Umbilical cord (tissue), 2 donors: ENCODE results near the gene SLC17A6. TPM values are rescaled to one million over a fixed set of nuclear protein-coding genes. Genes with fewer than 3 reads are reported as not detected.

ENCODE experiments used
- DNase-seq: peaks from one replicate; pipeline ENCODE4 v3.0.0-alpha.2; 2015; ENCODE audit warnings: low spot score
- total RNA-seq: library from RNA; depleted of rRNA; stranded (reverse); fragments of >200 nt; gene quantifications from one replicate; pipeline ENCODE4 v1.2.3, GENCODE V29; 2014; ENCODE audit warnings: low replicate concordance; ENCODE audit not compliant: insufficient read depth

The SLC17A6 gene
- 7.0 TPM for total RNA-seq

- DNase-seq, result peak; percentile 46
Observed at GRCh38 chr11:22337596-22338485, at the start of gene SLC17A6. SLC17A6 (plus strand) TSS chr11:22338381; CDS start chr11:22338534, 153 bp downstream.

- no peak for DNase-seq
Observed at GRCh38 chr11:22302368-22302767, 35.8 kb upstream of the SLC17A6 start.

GRCh38 chr11:22304337-22304961 is 33.7 kb upstream of the SLC17A6 start:
- DNase-seq, result peak; percentile 29

- DNase-seq, result no peak
Observed at GRCh38 chr11:22317656-22318055, 20.5 kb upstream of the SLC17A6 start.

- DNase-seq, result no peak
Observed at GRCh38 chr11:22331771-22332170, 6.4 kb upstream of the SLC17A6 start.

GRCh38 chr11:22336587-22336986 is 1.6 kb upstream of the SLC17A6 start:
- no peak for DNase-seq

- no peak for DNase-seq
Observed at GRCh38 chr11:22339611-22340010, 1.4 kb downstream of the SLC17A6 start.

GRCh38 chr11:22340235-22340634 is 2.1 kb downstream of the SLC17A6 start:
- DNase-seq, result no peak

GRCh38 chr11:22340701-22341587 is 2.8 kb downstream of the SLC17A6 start:
- no peak for DNase-seq

GRCh38 chr11:22341588-22341931 is 3.4 kb downstream of the SLC17A6 start:
- no peak for DNase-seq

GRCh38 chr11:22342211-22343031 is 4.2 kb downstream of the SLC17A6 start:
- DNase-seq, result no peak

- DNase-seq, result no peak
Observed at GRCh38 chr11:22343032-22343324, 4.8 kb downstream of the SLC17A6 start.

- no peak for DNase-seq
Observed at GRCh38 chr11:22343371-22344032, 5.3 kb downstream of the SLC17A6 start.

- DNase-seq, result no peak
Observed at GRCh38 chr11:22344081-22344480, 5.9 kb downstream of the SLC17A6 start.

- DNase-seq, result no peak
Observed at GRCh38 chr11:22346282-22346681, 8.1 kb downstream of the SLC17A6 start.

- no peak for DNase-seq
Observed at GRCh38 chr11:22347857-22348487, 9.8 kb downstream of the SLC17A6 start.

GRCh38 chr11:22349491-22349890 is 11.3 kb downstream of the SLC17A6 start:
- DNase-seq, result no peak

GRCh38 chr11:22359295-22359694 is 21.1 kb downstream of the SLC17A6 start:
- DNase-seq, result no peak

- DNase-seq, result no peak
Observed at GRCh38 chr11:22371160-22371559, 33.0 kb downstream of the SLC17A6 start.

- no peak for DNase-seq
Observed at GRCh38 chr11:22387126-22387525, 48.9 kb downstream of the SLC17A6 start.
